Adrenal gland (tissue), 12 donors: Measurements from ENCODE around the gene HIVEP3. TPM values are rescaled to one million over a fixed set of nuclear protein-coding genes. Genes with fewer than 3 reads are reported as not detected.

Experiments
- DNase-seq, 7 donors: peaks; one replicate each; pipeline ENCODE4 v3.0.0-alpha.2; 2019 to 2020
- H3K27ac ChIP-seq, 5 donors: fragments of 200-600 bp; sonication (generic) in 4 of 5; 1 replicate in 3 of 5; 2 replicates in 2 of 5; pipeline versions ENCODE4 v1.5.1 to v1.8.0; 2016 to 2020; ENCODE audit warnings: mild to moderate bottlenecking in 1 of 5
- H3K27me3 ChIP-seq: fragments of 200-600 bp; 2 replicates; pipeline ENCODE4 v1.8.0; 2021
- H3K36me3 ChIP-seq, 2 donors: fragments of 200-600 bp; replicated peaks in 1 of 2; 1 replicate in 1 of 2; 2 replicates in 1 of 2; pipeline versions ENCODE4 v1.5.1 to v1.8.0; 2018 to 2022
- H3K4me1 ChIP-seq, 2 donors: fragments of 200-600 bp; replicated peaks in 1 of 2; 1 replicate in 1 of 2; 2 replicates in 1 of 2; pipeline versions ENCODE4 v1.5.1 to v1.8.0; 2018 to 2021
- H3K4me3 ChIP-seq, 4 donors: fragments of 200-600 bp; sonication (generic) in 3 of 4; one replicate each; pipeline ENCODE4 v1.5.1; 2016 to 2018
- H3K9me3 ChIP-seq, 3 donors: fragments of 200-600 bp; sonication (generic) in 1 of 3; replicated peaks in 1 of 3; 1 replicate in 2 of 3; 2 replicates in 1 of 3; pipeline versions ENCODE4 v1.5.1 to v1.8.0; 2016 to 2021
- CTCF ChIP-seq, 6 experiments: fragments of 450-650 bp in 4 of 6; fragments of 200-600 bp in 2 of 6; sonication (generic) in 1 of 6; IDR thresholded peaks; 1 replicate in 5 of 6; 2 replicates in 1 of 6; pipeline versions ENCODE4 v1.5.1 to v1.8.0; 2016 to 2021; ENCODE audit warnings: antibody characterized with exemption in 6 of 6, mild to moderate bottlenecking in 2 of 6, moderate library complexity in 1 of 6
- POLR2A ChIP-seq, 2 donors: fragments of 450-650 bp; IDR thresholded peaks; one replicate each; pipeline ENCODE4 v1.6.1; 2017; ENCODE audit warnings: antibody characterized with exemption in 2 of 2, mild to moderate bottlenecking in 2 of 2, moderate library complexity in 1 of 2
- WGBS, 4 donors: extraction: QIAGEN DNeasy Blood & Tissue Kit in 2 of 4; methylation state at CpG; one replicate each; pipeline versions ENCODE4 v1.1.5 to v1.1.7; 2013 to 2017; 5-methylcytosine and 5-hydroxymethylcytosine counted together
- intact Hi-C, 2 donors: fragments of 100-400 bp; cut with DNase I; formaldehyde crosslinking; loops; one replicate each; pipeline versions ENCODE4 v1.14.1 to v1.15.0; 2022 to 2023
- polyA plus RNA-seq, 3 donors: library from polyadenylated mRNA; stranded (reverse); fragments of 200-250 nt in 2 of 3; fragments of 350-450 nt in 1 of 3; fragmentation: Illumina TruSeq in 1 of 3; extraction: RNeasy Lipid Tissue Mini Kit (QIAGEN cat#74804) in 1 of 3; gene quantifications; one replicate each; pipeline ENCODE4 v1.2.3, GENCODE V29; 2013 to 2014
- total RNA-seq, 9 donors: library from RNA; depleted of rRNA in 4 of 9; stranded (reverse); fragments of >200 nt in 4 of 9; fragments of 120-200 nt in 1 of 9; fragmentation: NEBNext Ultra II Directional in 1 of 9; extraction: Animal tissue kit (Norgen Biotek cat#: 25700) in 1 of 9; gene quantifications; one replicate each; pipeline versions ENCODE4 v1.1.0 to v1.2.4, GENCODE V29; 2013 to 2023
- donor health status: healthy with polysubstance abuse.
- donor health status: Bipolar disorder and iron deficiency.
- donor health status: DM: yes; HTN: yes; CAD: no.
- donor health status: DM: no; HTN: no; CAD: no.
- donor health status: DM: no; HTN: no; CAD: no.
- donor health status: DM: yes; HTN: yes; CAD: no.

The HIVEP3 gene
- total and polyA plus RNA-seq, 12 donors = 3.2 to 7.7 (median 7.0) TPM

- no peaks in the 10 kb centered on the region for H3K36me3 ChIP-seq
- no peaks in the 10 kb centered on the region for H3K4me1 ChIP-seq
- WGBS, 4 donors = 87 to 92% (median 90%) methylated on average over 15 to 23 of the region's 23 CpGs
- no peak for TF ChIP-seq POLR2A (IDR thresholded peaks at IDR 0.05)
- TF ChIP-seq CTCF (IDR thresholded peaks at IDR 0.05) = no peak
- intact Hi-C loops = no loop called here
- no peak overlapping the region for H3K27ac ChIP-seq
- H3K9me3 ChIP-seq = no peaks in the 10 kb centered on the region
- H3K4me3 ChIP-seq = no peak overlapping the region
- DNase-seq = no peak
- no peaks in the 10 kb centered on the region for H3K27me3 ChIP-seq
Observed at GRCh38 chr1:41529621-41530395, 388.9 kb downstream of the HIVEP3 start.

- intact Hi-C loops = no loop called here
- Histone ChIP-seq H3K9me3 (no peaks in the 10 kb centered on the region), H3K4me3 (no peak overlapping the region), H3K27me3 (no peaks in the 10 kb centered on the region), H3K36me3 (no peaks in the 10 kb centered on the region), H3K27ac (no peak overlapping the region), H3K4me1 (no peaks in the 10 kb centered on the region)
- 57 to 78% (median 69%) methylated on average over 7 of the region's 7 CpGs for WGBS, 4 donors
- DNase-seq = no peak
- TF ChIP-seq CTCF (IDR thresholded peaks at IDR 0.05) (no peak), POLR2A (IDR thresholded peaks at IDR 0.05) (no peak)
Observed at GRCh38 chr1:41528726-41529605, 389.8 kb downstream of the HIVEP3 start.

- Histone ChIP-seq H3K4me3 (no peak overlapping the region), H3K9me3 (no peaks in the 10 kb centered on the region), H3K27ac (no peak overlapping the region), H3K4me1 (no peaks in the 10 kb centered on the region), H3K36me3 (no peaks in the 10 kb centered on the region), H3K27me3 (no peaks in the 10 kb centered on the region)
- intact Hi-C loops = no loop called here
- TF ChIP-seq POLR2A (IDR thresholded peaks at IDR 0.05) (no peak), CTCF (IDR thresholded peaks at IDR 0.05) (no peak)
- no peak for DNase-seq
- WGBS, 4 donors = 72 to 87% (median 79%) methylated on average over 3 of the region's 3 CpGs
Observed at GRCh38 chr1:41528106-41528505, 390.6 kb downstream of the HIVEP3 start.

- intact Hi-C loops = no loop called here
- no peak for DNase-seq
- Histone ChIP-seq H3K9me3 (no peaks in the 10 kb centered on the region), H3K27ac (no peak overlapping the region), H3K4me3 (no peak overlapping the region), H3K36me3 (no peaks in the 10 kb centered on the region), H3K27me3 (no peaks in the 10 kb centered on the region), H3K4me1 (no peaks in the 10 kb centered on the region)
- no peak for TF ChIP-seq CTCF (IDR thresholded peaks at IDR 0.05)
- WGBS, 4 donors = 87 to 93% (median 90%) methylated on average over 4 of the region's 4 CpGs
Observed at GRCh38 chr1:41526956-41527561, 391.7 kb downstream of the HIVEP3 start.
